Central memory CD4-positive, alpha-beta T cell (primary cell): ENCODE measurements around the gene SLC45A1.
A peak's percentile ranks its signal among the peaks of the same experiment; 100 is the strongest.
"Not testable (repeated sequence)": the region's sequence is repeated elsewhere in the genome, so short reads cannot be mapped to it uniquely, and the experiment has no call there.

Experiments used
- DNase-seq: peaks from one replicate; pipeline ENCODE4 v3.0.0; 2022
- total RNA-seq, 3 experiments: gene quantifications; one replicate each; lab custom pipeline; 2026; lab: John Stamatoyannopoulos, UW

Gene SLC45A1
- total RNA-seq, result 1.3 to 2.2 (median 2.1) reads per million in 3 experiments

DNA sequence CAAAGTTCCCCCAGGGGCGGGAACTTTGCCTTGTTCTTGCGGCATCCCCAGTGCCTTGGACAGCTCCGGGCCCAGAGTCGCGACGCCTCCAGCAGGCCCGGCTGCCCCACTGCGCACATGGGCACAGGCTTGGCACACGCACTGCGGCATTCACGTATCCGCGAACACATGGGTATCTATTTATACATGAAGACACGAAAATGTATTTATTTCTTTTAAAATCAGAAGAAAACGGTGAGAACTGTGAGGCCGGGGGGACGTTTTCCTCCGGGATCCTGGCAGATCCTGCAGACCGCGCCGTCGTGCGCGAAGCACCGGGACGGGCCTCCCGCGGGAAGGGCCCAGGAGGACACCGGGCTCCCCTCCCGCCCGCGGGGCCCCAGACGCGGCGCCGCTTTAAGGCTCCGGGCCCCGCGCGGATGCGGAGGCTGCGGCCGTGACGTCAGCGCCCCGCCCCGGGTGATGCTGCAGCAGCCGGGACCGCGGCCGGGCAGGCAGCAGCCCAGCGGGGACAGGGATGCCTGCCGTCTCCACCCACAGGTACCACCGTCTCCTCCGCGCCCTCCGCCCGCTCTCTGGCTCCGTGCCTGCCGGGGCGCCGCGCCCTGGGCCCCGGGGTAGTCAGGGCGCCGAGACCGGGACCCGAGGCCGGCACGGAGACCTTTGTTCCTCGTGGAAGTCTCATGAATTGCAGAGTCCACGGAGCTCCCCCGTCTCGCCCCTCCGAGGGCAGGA lies at the start of gene SLC45A1:
TSS of gene SLC45A1 (plus strand) at position 468 of the 735 bp plus-strand sequence. CDS start 6,216 bp downstream, outside the sequence.
- peak; percentile 76 for DNase-seq

DNA sequence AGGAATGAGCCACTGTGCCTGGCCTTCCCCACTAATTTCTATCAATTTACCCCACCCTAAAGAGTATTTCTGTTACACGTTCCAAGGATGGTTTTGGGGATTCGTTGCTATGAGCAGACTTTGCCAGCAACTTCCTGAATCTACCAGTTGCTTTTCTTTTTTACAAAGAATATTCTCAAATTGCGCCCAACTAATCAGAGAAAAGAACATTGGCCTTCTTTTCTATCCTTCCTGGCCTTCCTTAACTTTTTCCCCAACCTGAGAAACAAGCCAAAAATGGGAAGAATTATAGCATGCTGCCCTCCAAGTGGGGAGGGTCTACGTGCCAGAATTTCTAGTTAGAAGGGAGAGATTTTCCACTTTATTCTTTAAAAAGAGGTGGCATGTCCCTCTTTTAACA lies 44.9 kb upstream of the SLC45A1 start:
- no peak for DNase-seq

DNA sequence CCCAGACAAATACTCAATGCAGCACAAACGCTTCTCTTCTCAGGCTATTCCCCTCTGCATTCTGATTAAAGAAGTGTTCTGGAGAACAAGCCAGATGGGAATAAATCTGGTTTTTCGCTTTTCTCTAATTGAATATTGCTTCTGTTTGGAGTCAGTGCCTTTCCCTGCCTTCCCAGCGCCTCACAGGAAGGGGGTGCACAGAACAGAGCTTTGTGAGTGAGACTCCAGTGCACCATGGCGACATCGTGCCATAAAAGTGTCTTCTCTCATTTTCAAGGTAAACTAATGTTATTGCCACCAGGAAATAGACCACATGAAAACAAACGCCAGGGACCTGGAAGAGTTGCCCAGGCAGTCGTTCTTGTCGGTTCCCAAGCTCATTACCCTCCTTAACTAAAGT lies 43.6 kb upstream of the SLC45A1 start:
- DNase-seq, result no peak

DNA sequence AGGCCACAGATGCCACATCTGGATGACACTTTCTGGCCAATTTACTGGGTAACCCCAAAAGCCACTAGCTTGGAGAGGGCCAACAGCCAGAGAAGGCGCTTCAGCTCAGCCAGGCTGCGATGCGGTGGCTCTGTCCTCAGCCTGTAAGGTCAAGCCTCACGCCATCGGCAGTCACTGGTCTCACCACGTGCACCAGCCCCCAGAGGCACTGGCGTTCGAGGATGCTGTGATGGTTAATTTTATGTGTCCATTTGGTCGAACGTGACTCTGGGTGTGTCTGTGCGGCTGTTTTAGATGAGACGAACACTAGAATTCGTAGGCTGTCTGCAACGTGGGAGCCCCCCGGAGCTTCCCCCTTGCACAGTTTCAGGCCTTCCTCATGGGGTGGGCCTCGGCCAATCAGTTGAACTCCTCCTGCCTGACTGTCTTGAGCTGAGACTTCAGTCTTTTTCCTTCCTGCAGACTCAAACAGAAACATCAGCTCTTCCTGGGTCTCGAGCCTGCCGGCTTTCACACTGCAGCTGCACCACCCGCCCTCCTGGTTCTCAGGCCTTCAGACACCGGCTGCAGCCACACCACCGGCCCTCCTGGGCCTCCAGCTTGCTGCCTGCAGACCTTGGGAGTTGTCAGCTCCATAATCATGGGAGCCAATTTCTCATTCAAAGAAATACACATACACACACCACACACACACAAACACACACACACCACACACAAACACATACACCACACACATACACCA lies 41.6 kb upstream of the SLC45A1 start:
- DNase-seq, result no peak

DNA sequence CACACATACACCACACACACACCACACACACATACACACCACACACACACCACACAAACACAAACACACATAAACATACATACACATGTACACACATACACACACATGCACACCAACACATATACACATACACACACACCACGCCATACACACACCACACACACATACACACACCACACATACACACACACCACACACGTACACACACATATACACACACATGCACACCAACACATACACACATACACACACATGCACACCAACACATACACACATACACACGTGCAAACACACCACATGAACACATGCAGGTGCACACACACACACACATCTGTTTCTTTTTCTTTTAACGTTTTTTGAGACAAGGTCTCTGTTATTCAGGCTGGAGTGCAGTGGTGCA lies 41.0 kb upstream of the SLC45A1 start:
- DNase-seq, result no peak

DNA sequence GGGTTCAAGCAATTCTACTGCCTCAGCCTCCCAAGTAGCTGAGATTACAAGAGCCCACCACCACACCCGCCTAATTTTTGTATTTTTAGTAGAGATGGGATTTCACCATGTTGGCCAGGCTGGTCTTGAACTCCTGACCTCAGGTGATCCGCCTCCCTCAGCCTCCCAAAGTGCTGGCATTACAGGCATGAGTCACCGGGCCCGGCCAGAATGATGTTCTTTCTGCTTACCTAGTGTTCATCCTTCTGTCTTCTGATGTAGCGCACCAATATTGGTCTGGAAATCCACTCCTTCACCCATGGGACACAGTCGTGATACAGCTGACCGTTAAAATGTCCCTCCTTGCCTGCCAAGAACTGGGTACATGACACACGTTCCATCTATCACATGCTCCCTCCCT lies 39.2 kb upstream of the SLC45A1 start:
- not testable (repeated sequence) for DNase-seq

DNA sequence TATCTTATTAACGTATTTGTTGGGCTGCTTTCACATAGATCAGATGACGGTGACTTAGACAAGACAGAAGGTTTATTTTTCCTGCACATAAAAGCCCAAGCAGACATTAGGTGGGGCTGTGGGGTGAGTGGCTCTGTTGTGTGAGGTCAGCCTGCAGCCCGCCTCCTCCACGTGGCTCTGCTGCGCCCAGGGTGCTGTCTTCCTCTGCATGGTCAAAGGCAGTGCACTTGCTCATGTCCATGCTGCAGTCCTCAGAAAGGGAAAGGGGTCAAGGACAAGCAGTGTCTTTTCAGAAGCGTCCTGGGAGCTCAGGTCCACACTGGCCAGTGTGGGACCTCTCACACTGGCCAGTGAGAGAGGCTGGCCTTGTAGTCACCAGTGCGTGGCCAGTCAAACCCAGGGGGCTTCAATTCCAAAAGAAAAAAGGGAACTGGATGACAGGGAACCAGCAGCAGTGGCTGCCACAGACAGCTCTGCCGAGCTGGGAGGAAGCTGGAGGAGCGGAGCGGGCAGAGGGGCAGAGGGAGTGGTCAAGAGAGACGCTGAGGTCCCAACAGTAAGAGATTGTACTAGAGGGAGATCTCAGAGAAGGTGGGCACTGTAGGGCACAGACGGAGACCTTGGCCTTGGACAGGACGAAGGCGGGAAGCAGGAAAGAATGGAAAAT lies 35.9 kb upstream of the SLC45A1 start:
- no peak for DNase-seq

DNA sequence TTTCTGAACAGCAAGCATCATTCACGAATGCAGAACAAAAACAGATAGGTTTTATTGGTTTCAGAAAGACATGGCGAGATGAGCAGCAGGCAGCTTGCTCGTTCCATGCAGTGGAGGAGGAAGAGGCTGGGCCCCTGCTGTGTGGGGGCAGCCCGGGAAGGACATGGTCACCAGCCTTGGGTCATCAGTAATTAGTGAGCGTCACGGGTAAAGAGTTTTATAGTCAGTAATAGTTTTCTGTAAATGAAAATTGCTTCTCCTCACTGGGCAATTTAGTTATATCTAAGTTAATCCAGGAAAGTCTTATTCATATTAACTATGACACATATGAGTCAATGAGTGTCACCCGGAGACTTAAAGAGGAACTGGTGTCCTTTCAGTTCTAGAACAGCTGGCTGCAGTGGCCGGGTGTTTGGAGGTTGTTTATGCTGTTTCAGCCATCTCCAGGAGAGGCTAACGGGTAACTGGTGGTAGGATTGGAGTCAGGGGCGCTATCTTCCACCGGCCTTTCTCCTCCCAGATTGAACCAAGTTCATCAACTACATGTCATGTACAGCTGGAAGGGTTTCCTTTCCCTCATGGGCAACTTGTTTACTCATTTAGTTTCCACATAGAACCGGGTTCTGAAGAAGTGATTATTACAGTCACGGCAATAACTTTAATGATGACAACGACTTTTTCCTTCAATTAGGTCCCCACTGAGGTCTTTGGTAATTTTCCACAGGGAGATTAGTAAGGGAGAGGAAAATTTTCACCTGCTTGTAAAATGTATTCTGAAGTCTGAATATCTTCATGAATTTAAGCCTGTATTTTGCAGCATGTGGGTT lies 34.6 kb upstream of the SLC45A1 start:
- no peak for DNase-seq

DNA sequence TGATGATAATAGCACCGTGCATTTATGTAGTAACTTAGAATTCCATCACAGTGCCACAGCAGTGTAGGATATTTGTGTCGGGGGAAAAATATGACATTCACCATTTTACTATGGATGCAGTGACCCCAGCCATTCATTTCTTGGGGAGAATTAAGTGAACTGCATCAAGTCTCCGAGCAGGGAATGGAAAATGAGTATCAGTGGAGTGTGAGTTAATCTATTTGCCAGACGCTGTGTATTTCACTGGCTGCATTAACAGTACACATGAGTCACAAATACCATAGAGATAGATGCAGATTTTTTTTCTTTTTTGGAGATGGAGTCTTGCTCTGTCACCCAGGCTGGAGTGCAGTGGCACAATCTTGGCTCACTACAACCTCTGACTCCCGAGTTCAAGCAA lies 33.8 kb upstream of the SLC45A1 start:
- DNase-seq, result no peak

DNA sequence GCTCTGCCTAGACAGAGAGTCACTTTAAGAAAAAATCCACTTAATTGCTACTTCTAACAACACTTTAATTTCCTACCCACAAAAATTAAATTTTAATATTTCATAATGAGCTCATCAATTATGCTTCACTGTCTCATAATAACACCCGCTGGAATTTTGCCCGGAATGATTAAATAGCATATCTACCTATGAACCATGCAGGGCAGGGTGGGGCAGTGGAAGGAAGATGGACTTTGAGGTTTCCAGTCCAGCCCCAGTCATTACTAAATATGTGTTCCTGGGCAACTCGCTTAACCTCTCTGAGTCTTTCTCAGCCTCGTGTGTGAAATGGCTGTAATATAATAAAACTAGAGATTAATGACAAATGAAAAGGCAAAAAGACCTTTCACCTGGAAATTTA lies 32.8 kb upstream of the SLC45A1 start:
- DNase-seq, result no peak

DNA sequence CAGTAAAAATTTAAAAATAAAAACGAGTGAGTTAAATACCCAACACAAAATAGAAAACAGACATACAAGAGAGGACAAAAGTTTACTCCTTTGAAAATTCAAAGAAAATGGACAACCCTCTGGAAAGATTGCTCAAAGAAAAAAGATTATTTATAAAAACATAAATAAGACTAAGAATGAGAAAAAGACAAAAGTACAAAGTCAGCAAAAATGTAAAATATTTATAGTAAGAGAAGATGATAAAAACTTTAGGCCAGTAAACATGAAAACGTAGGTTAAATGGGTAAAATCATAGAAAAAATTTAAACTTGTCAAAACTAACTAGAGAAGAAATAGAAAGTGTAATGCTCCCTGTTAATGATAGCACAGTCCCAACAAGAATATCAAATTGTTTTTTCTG lies 31.9 kb upstream of the SLC45A1 start:
- DNase-seq, result no peak

DNA sequence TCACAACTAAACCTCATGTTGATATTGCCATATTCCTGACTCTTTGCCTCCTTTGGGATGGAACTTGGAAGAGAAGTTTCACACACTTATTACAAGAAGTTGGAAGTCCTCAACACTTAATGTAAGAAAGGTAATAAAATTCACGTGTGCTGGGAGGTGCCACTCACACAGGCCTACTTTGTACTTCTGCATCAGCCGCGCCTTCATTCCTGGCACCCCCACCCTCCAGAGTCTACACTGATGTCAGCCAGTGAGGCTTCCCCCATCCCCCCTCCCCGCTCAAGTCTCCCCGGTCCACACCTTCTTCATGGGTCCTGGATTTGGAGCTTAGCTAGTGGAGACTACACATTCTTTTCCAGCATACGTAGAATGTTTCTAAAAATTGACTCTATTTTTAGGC lies 24.8 kb upstream of the SLC45A1 start:
- no peak for DNase-seq

DNA sequence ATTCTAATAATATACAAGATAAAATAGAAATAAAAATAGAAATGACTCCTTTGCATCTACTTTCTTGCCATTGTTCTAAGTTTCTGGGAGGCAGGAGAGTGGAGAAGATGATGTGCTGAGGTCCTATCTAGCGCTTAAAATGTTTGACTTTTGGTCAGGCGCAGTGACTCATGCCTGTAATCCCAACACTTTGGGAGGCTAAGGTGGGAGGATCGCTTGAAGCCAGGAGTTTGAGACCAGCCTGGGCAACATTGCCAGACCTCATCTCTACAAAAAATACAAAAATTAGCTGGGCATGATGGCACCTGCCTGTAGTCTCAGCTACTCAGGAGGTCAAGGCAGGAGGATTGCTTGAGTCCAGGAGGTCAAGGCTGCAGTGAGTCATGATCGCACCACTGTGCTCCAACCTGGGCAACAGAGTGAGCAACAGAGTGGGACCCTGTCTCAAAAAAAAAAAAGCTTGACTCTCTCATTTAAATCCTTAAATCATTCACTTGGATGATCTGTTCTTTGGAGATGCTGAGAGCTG lies 24.2 kb upstream of the SLC45A1 start:
- DNase-seq, result no peak

DNA sequence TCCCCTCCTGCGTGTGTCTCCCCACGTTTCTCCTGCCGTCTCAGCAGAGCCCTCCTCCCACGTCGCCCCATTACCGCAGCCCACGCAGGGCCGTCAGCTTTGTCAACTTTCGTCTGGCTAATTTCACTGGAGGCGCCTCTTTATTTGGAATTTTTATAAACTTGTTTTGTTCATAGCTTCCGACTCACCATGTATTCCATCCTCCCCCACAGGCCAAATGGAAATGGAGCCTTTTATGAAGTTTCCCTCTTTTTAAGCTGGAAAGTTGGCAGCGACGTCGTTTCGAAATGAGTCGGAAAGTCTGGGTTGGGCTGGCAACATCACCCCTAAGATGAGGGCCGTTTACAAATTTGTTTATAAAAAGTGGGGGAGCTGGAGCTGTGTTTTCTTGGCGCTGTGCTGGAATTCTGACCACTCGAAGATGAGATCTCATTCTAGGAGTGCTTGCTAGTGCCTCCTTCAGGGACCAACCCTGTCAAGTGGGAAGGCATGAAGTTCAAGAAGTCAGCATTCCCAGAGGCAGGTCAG lies 23.7 kb upstream of the SLC45A1 start:
- no peak for DNase-seq

DNA sequence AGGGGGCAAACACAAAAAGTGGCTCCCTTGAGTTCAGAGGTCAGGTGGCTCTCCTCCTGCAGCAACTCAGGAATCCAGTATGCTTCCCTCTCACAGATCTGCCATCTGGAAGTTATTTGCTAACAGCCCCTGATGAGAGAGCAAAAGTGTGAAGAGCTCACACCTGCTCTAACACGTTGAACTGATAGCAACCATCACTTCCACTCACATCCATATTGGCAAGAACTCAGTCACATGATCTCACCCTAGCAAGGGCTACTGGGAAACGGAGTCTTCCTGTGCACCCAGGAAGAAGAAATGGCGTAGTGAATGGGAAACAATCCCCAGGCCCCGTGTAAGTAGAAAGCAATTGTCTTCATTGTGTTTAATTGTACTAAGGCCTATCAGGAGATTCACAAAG lies 20.7 kb upstream of the SLC45A1 start:
- DNase-seq, result no peak

DNA sequence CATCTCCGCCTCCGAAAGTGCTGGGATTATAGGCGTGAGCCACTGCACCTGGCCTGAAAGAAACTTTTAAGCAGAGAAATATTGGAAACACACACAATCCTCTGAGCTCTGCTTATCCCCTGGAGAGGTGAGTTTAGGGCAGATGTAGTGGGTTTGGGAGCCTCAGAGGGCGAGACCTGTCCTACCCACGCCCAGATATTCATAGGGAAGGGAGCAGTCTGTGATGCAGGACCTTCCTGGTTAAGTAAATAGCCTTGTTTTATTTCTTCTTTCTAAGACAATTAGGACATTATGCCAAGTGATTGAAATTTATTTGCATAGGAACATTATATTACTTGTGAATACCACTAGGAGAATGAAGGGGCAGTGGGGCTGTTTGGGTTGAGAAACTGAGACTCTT lies 18.0 kb upstream of the SLC45A1 start:
- DNase-seq, result no peak

DNA sequence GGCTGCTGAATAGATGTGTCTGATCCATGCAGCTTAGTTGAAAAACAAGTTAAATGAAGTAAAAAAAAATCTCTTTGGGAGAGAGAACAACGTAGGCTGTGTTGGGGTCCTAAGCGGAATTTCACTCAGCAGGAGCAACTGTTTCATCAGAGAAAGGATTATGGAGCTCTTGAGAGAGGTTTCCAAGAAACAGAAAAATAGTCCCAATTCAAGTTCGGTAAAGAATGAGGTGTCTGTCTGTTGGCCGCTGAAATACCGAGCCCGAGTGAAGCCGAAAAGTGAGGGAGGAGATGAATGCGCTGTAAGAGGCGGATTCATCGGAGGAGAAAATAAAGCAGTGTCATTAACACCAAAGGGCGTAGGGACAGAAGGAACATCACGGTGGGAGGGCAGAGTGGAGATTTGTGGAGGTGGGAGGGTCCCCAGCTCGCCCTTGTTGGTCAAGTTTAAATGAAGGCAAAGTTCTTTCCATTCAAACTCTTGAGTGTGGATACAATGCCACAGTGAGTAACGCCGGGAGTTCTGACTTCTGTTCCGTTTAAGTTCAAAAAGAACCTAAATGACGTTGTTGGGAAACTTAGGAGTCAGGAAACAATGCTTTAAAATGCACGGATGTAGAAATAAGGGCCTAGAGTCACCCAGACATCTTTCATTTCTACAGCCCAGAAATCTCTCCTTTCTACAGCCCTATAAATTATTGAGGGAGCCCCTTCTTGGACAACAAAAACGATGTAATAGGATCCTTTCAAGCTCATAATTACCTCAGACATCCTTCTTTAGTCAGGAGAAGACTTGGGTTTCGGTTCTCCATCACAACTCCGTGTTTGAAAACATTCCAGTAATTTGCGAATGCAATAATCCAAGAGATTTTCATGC lies 15.6 kb upstream of the SLC45A1 start:
- no peak for DNase-seq

DNA sequence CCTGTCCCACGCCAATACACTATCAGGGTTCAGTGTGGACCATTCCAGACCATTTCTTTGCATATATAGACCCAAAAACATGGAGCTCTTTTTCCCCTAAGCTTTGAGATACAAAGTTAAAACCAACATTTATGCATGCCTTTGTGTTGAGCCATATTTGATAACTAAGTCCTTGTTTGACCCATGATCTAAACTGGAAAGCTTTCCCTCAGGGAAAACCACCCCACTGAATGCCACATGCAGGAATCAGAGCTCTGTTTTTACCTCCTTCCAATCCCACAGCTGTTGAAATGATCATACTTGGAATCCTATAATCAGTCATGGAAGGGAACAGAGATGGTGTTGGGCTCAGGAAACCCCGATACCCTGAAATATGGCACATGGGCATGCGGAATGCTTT lies 14.8 kb upstream of the SLC45A1 start:
- DNase-seq, result no peak

DNA sequence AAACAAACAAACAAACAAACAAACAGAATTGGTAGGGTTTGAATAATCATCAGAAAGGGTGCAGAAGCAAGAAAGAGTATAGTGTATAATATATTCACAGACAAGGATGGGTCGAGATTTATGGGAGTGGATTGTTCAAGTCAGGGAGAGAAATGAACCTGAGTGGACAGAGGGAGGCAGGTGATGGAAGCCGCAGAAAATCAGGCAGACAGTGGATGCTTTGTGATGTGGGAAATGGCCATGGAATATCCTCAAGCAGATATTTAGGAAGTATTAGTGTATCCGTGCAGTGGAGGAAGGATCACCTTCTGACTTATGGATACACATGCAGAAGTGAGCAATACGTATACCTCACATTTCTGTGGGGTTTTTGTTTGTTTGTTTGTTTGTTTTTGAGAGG lies 14.0 kb upstream of the SLC45A1 start:
- no peak for DNase-seq

DNA sequence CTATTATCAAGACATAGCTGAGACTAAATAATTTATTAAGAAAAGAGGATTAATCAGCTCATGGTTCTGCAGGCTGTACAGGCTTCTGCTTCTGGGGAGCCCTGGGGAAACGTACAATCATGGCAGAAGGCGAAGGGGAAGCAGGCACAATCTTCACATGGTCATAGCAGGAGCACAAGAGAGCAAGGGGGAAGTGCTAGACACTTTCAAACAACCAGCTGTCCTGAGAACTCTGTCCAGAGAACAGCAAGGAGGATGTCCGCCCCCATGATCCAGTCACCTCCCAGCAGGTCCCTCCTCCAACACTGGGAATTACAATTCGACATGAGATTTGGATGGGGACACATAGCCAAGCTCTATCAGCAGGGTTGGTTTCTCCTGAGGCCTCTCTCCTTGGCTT lies 10.3 kb upstream of the SLC45A1 start:
- no peak for DNase-seq

DNA sequence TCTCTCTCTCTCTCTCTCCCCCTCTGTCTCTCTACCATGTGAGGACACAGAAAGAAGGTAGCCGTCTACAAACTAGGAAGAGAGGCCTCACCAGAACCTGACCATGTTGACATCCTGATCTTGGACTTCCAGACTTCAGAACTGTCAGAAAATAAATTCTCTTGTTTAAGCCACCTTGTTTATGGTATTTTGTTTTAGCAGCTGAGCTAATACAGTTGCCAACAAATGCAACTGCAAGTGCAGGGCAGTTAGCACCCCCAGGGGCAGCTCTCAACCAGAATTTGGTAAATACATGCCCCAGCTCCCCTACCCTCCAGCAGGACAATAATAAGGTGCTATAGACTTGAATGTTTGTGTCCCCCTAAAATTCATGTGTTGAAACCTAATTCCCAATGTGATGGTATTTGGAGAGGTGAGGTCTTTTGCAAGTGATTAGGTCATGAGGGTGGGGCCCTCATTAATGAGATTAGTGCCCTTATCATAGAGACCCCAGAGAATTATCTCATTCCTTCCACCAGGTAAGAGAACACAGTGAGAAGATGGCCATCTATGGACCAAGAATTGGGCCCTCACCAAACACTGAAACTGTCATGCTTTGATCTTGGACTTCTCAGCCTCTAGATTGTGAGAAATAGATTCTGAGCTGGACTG lies 6.7 kb upstream of the SLC45A1 start:
- no peak for DNase-seq
